NAMALWA (cell line): ENCODE results near the gene ERCC2.
A peak's percentile ranks its signal among the peaks of the same experiment; 100 is the strongest.
"Not testable (repeated sequence)": the region's sequence is repeated elsewhere in the genome, so short reads cannot be mapped to it uniquely, and the experiment has no call there.

Source experiments
- DNase-seq: peaks from one replicate; pipeline ENCODE4 v3.0.0-alpha.2; 2015; ENCODE audit warnings: low spot score

Gene ERCC2

DNA sequence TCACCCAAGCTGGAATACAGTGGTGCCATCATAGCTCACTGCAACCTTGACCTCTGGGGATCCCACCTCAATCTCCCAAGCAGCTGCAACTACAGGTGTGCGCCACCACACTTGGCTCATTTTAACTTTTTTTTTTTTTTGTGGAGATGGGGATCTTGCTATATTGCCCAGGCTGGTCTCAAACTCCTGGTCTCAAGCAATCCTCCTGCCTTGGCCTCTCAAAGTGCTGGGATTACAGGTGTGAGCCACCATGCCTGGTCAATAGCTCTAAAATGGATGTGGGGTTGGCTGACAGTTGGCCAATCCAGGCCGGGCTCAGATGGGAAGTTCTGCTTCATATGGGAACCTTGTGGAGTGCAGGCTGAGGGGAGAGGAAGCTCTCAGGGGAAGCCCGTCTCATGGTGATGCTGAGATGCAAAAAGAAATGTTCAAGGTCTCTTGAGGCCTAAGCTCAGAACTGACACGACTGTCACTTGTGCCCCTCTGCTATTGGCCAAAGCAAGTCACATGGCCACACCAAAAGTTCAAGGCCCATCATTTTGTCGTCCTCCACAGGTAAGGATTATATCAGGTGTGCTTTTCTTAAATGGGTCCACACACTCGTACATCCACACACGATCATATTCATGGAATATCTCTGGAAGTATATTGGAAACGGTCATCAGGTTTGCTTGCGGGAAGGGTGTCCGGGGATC, 36.6 kb downstream of the ERCC2 start:
- DNase-seq = no peak

GRCh38 chr19:45331411-45331810, 39.0 kb downstream of the ERCC2 start:
- DNase-seq = peak; percentile 62

DNA sequence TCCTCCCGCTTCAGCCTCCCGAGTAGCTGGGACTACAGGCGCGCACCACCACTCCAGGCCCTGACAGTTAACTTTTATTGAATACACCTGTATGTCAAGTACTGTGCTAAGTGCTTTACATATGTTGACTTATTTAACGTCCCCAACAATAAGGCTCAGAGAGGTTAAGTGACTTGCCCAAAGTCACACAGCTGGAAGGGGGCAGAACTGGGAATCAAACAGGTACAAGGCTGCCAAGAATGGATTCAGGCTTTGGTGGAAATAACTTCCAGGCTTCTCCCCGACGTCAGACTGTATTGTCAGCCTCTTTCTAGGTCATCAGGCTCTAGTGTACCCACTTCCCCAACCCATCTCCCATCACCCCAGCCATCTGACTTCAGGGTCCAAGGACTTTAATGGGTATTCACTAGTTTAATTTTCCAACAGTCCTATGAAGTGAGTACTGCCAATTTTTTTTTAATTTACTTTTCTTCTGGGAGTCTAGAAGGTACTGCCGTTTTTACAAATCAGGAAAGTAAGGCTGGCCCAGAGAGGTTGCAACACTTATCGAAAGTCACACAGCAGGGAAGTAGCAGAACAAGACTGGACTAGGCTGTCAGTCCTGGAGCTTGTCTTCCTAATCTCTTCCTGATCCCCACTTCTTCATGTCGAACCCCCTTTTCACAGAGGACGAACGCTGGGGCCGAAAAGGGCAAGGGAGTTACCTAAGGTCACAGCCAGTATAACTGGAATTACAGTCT, 42.8 kb downstream of the ERCC2 start:
- DNase-seq = no peak

DNA sequence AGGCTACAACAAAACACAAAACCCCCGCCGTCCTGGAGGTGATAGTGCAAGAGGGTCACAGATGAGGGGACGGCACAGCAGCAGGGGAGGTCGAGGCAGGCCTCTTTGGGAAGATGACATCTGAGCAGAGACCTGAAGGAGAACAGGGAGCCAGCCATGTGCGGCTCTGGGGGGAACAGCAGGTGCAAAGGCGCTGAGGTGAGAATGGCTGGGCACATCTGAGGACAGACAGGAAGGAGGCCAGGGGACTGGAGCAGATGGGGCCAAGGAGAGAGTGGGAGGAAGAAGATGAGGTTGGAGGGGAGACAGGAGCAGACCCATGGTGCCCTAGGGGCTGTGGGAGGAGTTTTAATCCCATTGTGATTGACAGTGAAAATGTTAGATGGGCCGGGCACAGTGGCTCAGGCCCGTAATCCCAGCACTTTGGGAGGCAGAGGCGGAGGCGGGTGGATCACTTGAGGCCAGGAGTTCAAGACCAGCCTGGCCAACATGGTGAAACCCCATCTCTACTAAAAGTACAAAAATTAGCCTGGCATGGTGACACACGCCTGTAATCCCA, 45.9 kb downstream of the ERCC2 start:
- DNase-seq = no peak

DNA sequence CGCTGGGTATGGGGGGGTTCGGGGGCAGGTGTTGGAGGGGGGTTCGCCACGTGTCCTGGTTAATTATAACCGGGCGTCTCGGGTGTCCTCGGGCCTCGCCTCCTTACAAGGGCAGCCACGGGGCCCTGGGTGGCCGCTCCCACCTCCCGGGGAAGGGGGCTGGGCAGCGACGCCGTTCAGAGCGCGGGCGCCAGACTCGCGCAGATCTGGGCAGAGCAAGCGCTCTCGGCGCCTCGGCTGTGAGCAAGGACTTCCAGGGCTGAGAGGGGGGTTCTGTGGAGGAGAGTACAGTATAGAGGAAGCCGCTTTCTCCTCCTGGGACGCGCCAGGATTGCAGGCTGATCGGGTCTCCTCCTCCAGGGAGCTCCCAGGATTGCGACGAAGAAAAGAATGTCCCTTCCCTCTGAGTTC, 46.7 kb downstream of the ERCC2 start:
- DNase-seq = no peak

- no peak for DNase-seq
Observed at GRCh38 chr19:45322744-45323281, 47.6 kb downstream of the ERCC2 start, which contains the start of gene CKM. TSS of gene CKM (minus strand) at chr19:45322875. CDS start at chr19:45319713, 3,162 bp downstream.

GRCh38 chr19:45322311-45322710, 48.1 kb downstream of the ERCC2 start:
- DNase-seq = peak; percentile 44

DNA sequence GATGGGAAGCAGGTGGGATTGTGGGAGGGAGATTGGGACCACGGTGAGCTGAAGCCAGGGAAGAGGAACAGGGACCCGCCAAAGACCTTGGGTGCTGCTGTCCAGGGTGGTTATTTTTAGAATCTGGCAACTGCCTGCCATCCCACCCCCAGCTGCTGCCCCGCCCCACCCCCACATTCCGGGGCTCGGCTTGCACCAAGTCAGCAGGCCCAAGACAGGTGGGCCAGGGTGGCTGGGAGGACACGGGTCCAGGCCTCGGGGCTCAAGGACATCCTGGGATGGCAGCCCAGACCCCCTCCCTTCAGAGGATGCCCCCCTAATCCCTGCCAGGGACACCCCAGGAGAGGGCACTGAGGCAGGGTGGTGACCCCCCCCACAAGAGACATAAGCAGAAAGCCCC, 48.5 kb downstream of the ERCC2 start:
- DNase-seq = no peak

- DNase-seq = no peak
Observed at GRCh38 chr19:45320997-45321775, 49.2 kb downstream of the ERCC2 start.

DNA sequence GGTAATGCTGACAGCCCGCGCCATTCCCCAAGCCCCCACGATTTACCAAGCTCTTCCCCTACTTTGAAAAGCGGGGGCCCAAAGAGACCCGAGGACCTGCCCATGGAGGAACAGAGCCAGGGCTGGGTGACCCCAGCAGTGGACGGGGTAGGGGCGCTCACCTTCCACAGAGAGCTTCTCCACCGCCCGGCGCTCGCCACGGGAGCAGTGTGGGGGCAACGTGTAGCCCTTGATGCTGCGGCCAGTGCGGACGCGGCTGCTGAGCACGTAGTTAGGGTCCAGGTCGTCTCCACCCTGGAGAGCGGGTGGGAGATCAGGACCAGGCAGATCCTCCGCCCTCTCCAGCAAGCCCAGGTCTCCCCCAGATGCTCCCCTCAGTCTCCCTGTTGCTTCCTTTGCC, 55.1 kb downstream of the ERCC2 start:
- DNase-seq = no peak

DNA sequence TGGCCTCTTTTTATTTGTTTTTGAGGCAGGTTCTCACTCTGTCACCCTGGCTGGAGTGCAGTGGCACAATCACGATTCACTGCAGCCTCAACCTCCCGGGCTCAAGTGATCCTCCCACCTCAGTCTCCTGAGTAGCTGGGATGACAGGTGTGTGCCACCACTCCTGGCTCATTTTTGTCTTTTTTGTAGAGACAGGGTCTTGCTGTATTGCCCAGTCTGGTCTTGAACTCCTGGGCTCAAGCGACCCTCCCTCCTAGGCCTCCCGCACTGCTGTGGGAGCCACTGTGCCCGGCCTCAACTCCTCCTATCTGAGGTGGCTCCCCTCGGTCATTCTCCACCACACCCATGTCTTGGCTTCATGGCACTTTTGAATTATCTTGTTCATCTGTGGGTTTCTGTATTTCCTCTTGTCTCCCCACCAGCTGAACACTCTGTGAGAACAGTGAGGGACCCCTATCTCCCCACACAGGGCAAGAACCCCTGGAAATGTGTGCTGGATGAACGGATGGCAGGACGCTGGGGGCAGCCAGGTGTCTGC, 55.6 kb downstream of the ERCC2 start:
- DNase-seq = no peak

DNA sequence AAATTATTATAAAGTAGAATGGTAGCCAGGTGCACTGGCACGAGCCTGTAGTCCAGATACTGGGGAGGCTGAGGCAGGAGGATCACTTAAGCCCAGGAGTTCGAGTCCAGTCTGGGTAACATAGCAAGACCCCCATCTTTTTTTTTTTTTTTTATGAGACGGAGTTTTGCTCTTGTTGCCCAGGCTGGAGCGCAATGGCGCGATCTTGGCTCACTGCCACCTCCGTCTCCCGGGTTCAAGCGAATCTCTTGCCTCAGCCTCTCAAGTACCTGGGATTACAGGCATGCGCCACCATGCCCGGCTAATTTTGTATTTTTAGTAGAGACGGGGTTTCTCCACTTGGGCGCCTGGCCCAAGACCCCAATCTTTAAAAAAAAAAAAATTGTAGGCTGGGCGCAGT, 58.1 kb downstream of the ERCC2 start:
- DNase-seq = not testable (repeated sequence)

GRCh38 chr19:45311621-45312020, 58.8 kb downstream of the ERCC2 start:
- no peak for DNase-seq

GRCh38 chr19:45309322-45309721, 61.1 kb downstream of the ERCC2 start:
- DNase-seq = not testable (repeated sequence)

DNA sequence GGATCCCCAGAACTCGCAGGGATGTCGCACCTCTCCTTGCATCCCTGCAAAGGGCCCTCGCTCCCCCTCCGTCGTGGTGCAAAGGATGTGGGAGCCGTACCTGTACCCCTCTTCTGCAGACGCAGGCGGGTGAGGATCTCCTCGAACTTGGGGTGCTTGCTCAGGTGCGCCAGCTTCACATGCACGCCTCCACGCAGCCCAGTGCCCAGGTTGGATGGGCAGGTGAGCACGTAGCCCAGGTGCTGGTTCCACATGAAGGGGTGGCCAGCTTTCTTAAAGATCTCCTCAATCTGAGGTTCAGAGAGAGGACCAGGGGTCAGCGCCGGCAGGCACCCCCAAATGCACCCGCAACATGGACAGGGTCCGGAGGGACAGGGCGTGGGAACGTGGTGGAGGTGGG, 63.0 kb downstream of the ERCC2 start:
- DNase-seq = no peak

GRCh38 chr19:45306518-45307027, 63.8 kb downstream of the ERCC2 start:
- DNase-seq = no peak

- no peak for DNase-seq
Observed at GRCh38 chr19:45306040-45306439, 64.3 kb downstream of the ERCC2 start.

DNA sequence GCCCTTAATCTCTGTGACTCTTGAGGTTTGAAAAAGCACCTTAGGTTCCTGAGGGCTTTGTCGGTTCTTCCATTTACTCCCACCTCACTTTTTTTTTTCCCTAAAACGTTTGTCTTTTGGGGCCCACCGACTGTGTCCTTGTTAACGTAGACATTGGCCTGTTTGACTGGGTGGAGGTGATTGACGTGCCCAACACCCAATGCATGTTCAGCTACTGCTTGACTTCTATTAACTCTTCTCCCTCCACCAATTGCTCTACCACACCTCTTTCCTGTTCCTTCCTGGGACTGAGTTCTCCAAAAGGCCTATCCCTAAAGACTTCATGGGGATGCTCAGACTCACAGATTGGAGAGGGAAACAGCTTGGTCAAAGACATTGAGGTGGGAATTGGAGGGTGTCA, 65.0 kb downstream of the ERCC2 start:
- DNase-seq = peak; percentile 47

- no peak for DNase-seq
Observed at GRCh38 chr19:45305007-45305406, 65.4 kb downstream of the ERCC2 start.

DNA sequence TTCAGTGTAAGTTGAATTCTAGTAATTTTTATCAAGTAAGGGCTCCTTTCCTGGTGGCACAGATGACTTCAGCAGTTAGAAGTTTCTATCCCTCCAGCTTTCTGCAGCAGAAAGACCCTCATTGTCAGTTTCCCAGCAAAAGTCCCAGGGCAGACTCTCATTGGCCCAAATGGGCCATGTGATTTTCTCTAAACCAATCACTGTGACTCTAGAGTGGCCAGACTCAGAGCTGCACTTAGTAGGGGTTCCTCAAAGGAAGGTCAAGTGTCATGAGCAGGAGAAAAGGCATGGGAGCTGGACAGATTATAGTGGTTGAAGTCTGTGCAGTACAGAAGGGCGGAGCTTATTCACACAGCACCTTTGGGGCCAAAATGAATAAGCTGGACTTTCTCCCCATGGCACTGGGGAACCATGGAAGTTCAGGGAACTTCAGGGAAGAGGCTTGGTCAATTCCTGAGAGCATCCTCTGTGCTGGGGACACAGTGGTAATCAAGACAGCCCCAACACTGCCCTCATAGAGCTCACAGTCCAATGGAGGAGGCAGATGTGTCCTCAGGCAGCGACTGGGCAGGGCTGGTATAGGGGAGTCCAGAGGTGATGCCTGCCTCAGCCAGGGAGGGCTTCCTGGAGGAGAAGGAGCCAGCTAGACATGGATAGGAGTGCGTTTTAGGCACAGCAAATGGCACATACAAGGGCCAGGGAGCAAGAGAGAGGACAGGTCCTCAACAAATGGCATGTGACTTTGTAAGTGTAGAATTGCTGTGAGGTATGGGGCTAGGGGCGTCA, 66.0 kb downstream of the ERCC2 start:
- no peak for DNase-seq
